Measurements from ENCODE around the gene DDAH1. TPM values are rescaled to one million over a fixed set of nuclear protein-coding genes. Genes with fewer than 3 reads are reported as not detected.

Gene DDAH1
- total and polyA plus RNA-seq, 12 donors = 2.4 to 84.5 (median 58.4) TPM

DNA sequence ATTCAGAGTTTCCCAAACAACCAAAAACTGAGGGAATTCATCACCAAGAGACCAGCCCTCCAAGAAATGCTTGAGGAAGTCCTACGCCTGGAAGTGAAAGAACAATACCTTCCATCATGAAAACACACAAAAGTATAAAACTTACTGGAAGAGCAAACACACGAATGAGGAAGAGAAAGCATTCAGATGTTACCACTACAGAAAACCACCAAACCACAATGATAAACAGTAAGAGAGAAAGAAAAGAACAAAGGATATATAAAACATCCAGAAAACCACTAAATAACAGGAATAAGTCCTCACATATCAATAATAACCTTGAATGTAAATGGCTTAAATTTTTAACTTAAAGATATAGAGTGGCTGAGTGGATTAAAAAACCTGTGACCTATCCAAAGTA is 130.0 kb downstream of the DDAH1 start:
- WGBS, 4 donors = 76 to 85% (median 80%) methylated on average over 2 of the region's 2 CpGs
- no peak for TF ChIP-seq CTCF (IDR thresholded peaks at IDR 0.05)
- intact Hi-C loops (cut with DNase I) = no loop called here
- H3K27me3 ChIP-seq = no peaks in the 10 kb centered on the region
- H3K36me3 ChIP-seq (replicated peaks in 1 of 2) = no peaks in the 10 kb centered on the region
- DNase-seq = no peak
- no peak overlapping the region for H3K27ac ChIP-seq
- no peaks in the 10 kb centered on the region for H3K4me1 ChIP-seq (replicated peaks in 1 of 2)
- H3K4me3 ChIP-seq = no peak overlapping the region
- H3K9me3 ChIP-seq (replicated peaks in 1 of 3) = no peaks in the 10 kb centered on the region

GRCh38 chr1:85333186-85333585 is 131.8 kb downstream of the DDAH1 start:
- Histone ChIP-seq H3K4me3 (no peak overlapping the region), H3K9me3 (replicated peaks in 1 of 3) (no peaks in the 10 kb centered on the region), H3K36me3 (replicated peaks in 1 of 2) (no peaks in the 10 kb centered on the region), H3K27ac (no peak overlapping the region), H3K4me1 (replicated peaks in 1 of 2) (peaks cover 7 to 11% of the 10 kb centered on the region in 2 donors), H3K27me3 (no peaks in the 10 kb centered on the region)
- TF ChIP-seq POLR2A (IDR thresholded peaks at IDR 0.05) (no peak), CTCF (IDR thresholded peaks at IDR 0.05) (no peak)
- WGBS, 4 donors = 96 to 100% (median 99%) methylated on average over 1 of the region's 1 CpG
- no peak for DNase-seq
- intact Hi-C loops (cut with DNase I) = no loop called here

DNA sequence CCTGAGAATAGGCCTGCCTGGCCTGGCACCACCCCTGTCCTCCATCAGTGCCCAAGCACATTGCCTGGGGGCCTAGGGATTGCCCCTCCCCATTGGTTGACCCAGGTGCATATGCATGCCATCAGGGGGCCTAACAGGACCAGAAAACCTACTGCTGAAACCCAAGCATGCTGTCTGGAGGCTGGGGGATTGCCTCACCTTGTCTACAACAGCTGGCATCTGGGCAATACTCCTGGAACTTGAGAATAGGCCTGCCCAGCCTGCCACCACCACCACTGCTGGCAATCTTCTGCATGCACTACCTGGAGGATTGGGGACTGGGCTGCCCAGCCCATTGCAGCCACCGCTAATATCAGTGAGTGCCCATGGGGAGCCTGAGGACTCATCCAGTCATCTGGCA is 132.4 kb downstream of the DDAH1 start:
- intact Hi-C loops (cut with DNase I) = no loop called here

DNA sequence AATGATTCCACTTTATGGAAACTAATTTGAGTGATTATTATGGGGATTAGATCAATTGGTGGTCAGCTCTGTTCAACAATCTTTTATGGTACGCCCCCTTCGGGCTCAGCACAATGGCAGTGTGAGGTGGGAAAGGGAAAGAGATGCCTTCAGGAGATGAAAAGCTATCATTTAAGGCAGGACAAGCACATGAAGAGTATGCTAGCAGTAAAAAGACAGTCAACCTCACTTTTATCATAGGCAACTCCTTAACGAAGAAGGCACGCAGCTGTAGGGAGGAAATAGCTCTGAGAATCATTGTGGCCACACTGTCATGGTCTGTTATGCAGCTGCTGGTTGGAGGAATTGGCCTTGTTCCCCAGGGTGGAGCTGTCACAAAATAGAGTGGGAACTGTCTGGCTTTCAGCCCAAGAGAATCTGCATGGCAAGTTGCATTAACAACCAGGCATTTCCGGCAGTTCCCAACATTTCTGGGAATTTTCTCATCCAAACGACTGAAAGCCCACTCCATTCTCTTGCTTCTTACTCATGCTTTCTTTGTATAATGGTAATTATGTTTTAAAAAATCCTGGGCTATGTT is 134.2 kb downstream of the DDAH1 start:
- Histone ChIP-seq H3K27me3 (no peaks in the 10 kb centered on the region), H3K36me3 (replicated peaks in 1 of 2) (no peaks in the 10 kb centered on the region), H3K4me3 (no peak overlapping the region), H3K27ac (peak overlapping the region in 2 of 5 donors; percentile 13 to 61), H3K4me1 (replicated peaks in 1 of 2) (peaks cover 7 to 11% of the 10 kb centered on the region in 2 donors), H3K9me3 (replicated peaks in 1 of 3) (no peaks in the 10 kb centered on the region)
- intact Hi-C loops (cut with DNase I) = no loop called here
- 69 to 77% (median 72%) methylated on average over 6 of the region's 6 CpGs for WGBS, 4 donors
- peak in 6 of 7 donors; percentile 25 to 75 (median 46) for DNase-seq
- TF ChIP-seq CTCF (IDR thresholded peaks at IDR 0.05) (no peak), POLR2A (IDR thresholded peaks at IDR 0.05) (no peak)

More for the DNA sequence above, 132.4 kb downstream of the DDAH1 start:
- DNase-seq = no peak
- H3K27me3 ChIP-seq = no peaks in the 10 kb centered on the region
- no peaks in the 10 kb centered on the region for H3K9me3 ChIP-seq (replicated peaks in 1 of 3)
- 97 to 100% (median 100%) methylated on average over 1 of the region's 1 CpG; no CpG with 5 or more reads in 1 of the 4 donors for WGBS, 4 donors
- TF ChIP-seq POLR2A (IDR thresholded peaks at IDR 0.05) = no peak
- no peak for TF ChIP-seq CTCF (IDR thresholded peaks at IDR 0.05)
- no peak overlapping the region for H3K4me3 ChIP-seq
- H3K36me3 ChIP-seq (replicated peaks in 1 of 2) = no peaks in the 10 kb centered on the region
- H3K4me1 ChIP-seq (replicated peaks in 1 of 2) = peaks cover 7 to 11% of the 10 kb centered on the region in 2 donors
- H3K27ac ChIP-seq = no peak overlapping the region
